Measurements from ENCODE around the gene ALPK1. TPM values are rescaled to one million over a fixed set of nuclear protein-coding genes. Genes with fewer than 3 reads are reported as not detected.

The ALPK1 gene
- total RNA-seq, 1 experiment from 2014 or later = 0.17 TPM

DNA sequence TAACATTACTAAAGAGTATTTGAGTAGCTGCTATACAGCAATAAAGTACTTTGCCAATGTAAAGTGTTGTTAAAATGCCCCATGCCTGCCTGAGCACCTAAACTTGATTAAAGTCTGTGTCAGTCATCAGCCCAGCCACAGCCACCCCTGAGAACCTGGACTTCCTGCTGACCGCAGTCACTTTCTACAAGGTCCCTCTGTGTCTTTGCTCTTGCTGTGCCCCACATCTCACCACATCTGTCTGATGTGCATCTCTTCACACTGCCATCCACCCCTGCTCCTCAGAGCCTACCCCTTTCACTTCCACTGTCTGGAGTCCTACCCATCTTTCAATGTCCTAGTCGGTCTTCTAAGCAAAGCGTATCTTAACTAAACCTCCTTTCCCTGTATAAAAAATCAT lies 25.7 kb downstream of the ALPK1 start:
- no peaks in the 10 kb centered on the region for H3K9me3 Mint-ChIP-seq
- no peak overlapping the region for H3K27ac Mint-ChIP-seq
- no peak overlapping the region for H3K27ac ChIP-seq (ENCODE audit: insufficient read length, low read depth, low read length)
- H3K14ac ChIP-seq (ENCODE audit: insufficient read depth, low read length) = no peak overlapping the region
- no peak overlapping the region for H4K91ac ChIP-seq (ENCODE audit: insufficient read length, low read depth, low read length)
- H3K27me3 Mint-ChIP-seq (ENCODE audit: low read depth) = peaks cover 48% of the 10 kb centered on the region
- WGBS (ENCODE audit: extremely low coverage, insufficient read length, low lambda C conversion rate) = no CpG with 5 or more reads among the region's 3 CpGs
- H2BK120ac ChIP-seq (ENCODE audit: low read depth, low read length, poor library complexity, severe bottlenecking) = no peak overlapping the region
- H2BK20ac ChIP-seq (ENCODE audit: low read depth, low read length, poor library complexity, severe bottlenecking) = no peak overlapping the region
- H3K79me1 ChIP-seq (ENCODE audit: insufficient read depth, low read depth, low read length, poor library complexity, severe bottlenecking) = no peaks in the 10 kb centered on the region
- H2AFZ ChIP-seq (ENCODE audit: low read length) = no peak overlapping the region
- H2BK5ac ChIP-seq (ENCODE audit: insufficient read length, low read length) = no peak overlapping the region
- no peaks in the 10 kb centered on the region for H3K79me2 ChIP-seq (ENCODE audit: insufficient read depth, low read length)
- no peak overlapping the region for H3T11ph ChIP-seq (ENCODE audit: low read length)
- peaks cover 0 to under 1% of the 10 kb centered on the region in 2 experiments; a peak in 2 of 4 replicates for H3K4me1 Mint-ChIP-seq
- no peak for DNase-seq
- no peaks in the 10 kb centered on the region for H3K27me3 ChIP-seq (ENCODE audit: insufficient read depth, low read length)
- H3K4ac ChIP-seq (ENCODE audit: low read depth, low read length) = no peak overlapping the region
- no peak overlapping the region for H2AK5ac ChIP-seq (ENCODE audit: insufficient read length, low read length)
- no peak overlapping the region for H3K4me3 Mint-ChIP-seq
- H3K4me1 ChIP-seq (ENCODE audit: insufficient read depth, low read length) = no peaks in the 10 kb centered on the region
- no peak overlapping the region for H2BK12ac ChIP-seq (ENCODE audit: insufficient read length, low read depth, low read length)
- H3K18ac ChIP-seq (ENCODE audit: insufficient read length, low read depth, low read length) = no peak overlapping the region
- no peak overlapping the region for H4K8ac ChIP-seq (replicated peaks; ENCODE audit: insufficient read length, low read depth, low read length)
- H3K9ac ChIP-seq (ENCODE audit: extremely low read depth, insufficient read length, low read length) = no peak overlapping the region
- no peak overlapping the region for H4K5ac ChIP-seq (ENCODE audit: insufficient read length, low read depth, low read length)
- H3K9me3 ChIP-seq (ENCODE audit: control insufficient read depth, low read depth, low read length) = no peaks in the 10 kb centered on the region
- H3K4me2 ChIP-seq (ENCODE audit: insufficient read depth, insufficient read length, low read length) = no peak overlapping the region
- H3K23me2 ChIP-seq (ENCODE audit: insufficient read length, low read depth, low read length, poor library complexity, severe bottlenecking) = no peaks in the 10 kb centered on the region
- TF ChIP-seq, protein P1, sequence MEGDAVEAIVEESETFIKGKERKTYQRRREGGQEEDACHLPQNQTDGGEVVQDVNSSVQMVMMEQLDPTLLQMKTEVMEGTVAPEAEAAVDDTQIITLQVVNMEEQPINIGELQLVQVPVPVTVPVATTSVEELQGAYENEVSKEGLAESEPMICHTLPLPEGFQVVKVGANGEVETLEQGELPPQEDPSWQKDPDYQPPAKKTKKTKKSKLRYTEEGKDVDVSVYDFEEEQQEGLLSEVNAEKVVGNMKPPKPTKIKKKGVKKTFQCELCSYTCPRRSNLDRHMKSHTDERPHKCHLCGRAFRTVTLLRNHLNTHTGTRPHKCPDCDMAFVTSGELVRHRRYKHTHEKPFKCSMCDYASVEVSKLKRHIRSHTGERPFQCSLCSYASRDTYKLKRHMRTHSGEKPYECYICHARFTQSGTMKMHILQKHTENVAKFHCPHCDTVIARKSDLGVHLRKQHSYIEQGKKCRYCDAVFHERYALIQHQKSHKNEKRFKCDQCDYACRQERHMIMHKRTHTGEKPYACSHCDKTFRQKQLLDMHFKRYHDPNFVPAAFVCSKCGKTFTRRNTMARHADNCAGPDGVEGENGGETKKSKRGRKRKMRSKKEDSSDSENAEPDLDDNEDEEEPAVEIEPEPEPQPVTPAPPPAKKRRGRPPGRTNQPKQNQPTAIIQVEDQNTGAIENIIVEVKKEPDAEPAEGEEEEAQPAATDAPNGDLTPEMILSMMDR (conservative IDR thresholded peaks at IDR 0.05) = no peak
- H4K20me1 ChIP-seq (ENCODE audit: control insufficient read depth, insufficient read depth, insufficient read length) = no peaks in the 10 kb centered on the region
- H2BK15ac ChIP-seq (ENCODE audit: low read depth, low read length) = no peak overlapping the region
- H3K23ac ChIP-seq (ENCODE audit: insufficient read length, low read depth, low read length) = no peak overlapping the region
- no peaks in the 10 kb centered on the region for H3K36me3 Mint-ChIP-seq (ENCODE audit: insufficient read depth in 1 of 3, low read depth in 3 of 3)
- no peak overlapping the region for H3K56ac ChIP-seq (ENCODE audit: insufficient read length, low read depth, low read length)

All from H9 (cell line).